ENCODE results near the gene APLF. TPM values are rescaled to one million over a fixed set of nuclear protein-coding genes. Genes with fewer than 3 reads are reported as not detected.

Gene APLF
- total RNA-seq, 2 experiments from 2014 or later, result 4.1 to 4.3 TPM

- Mint-ChIP-seq H3K36me3 (ENCODE audit: low read depth) (no peaks in the 10 kb centered on the region), H3K4me1 (ENCODE audit: low read depth) (no peaks in the 10 kb centered on the region), H3K4me3 (no peak overlapping the region), H3K27me3 (no peaks in the 10 kb centered on the region), H3K27ac (no peak overlapping the region), H3K9me3 (no peaks in the 10 kb centered on the region)
- Histone ChIP-seq H3K4me1 (ENCODE audit: insufficient read depth, low read length) (no peaks in the 10 kb centered on the region), H3K9me3 (ENCODE audit: control insufficient read depth in 1 of 2, insufficient read depth in 1 of 2, low read length in 2 of 2) (no peaks in the 10 kb centered on the region), H3K36me3 (ENCODE audit: insufficient read depth, low read length) (no peaks in the 10 kb centered on the region), H3K27ac (ENCODE audit: low read depth in 1 of 2, low read length in 2 of 2) (no peak overlapping the region), H3K4me3 (ENCODE audit: low read length) (no peak overlapping the region), H3K27me3 (ENCODE audit: control insufficient read depth in 1 of 2, insufficient read depth in 2 of 2, low read length in 2 of 2) (no peaks in the 10 kb centered on the region)
- intact Hi-C loops (cut with DNase I, micrococcal nuclease), result no loop called here
- DNase-seq (no peak), ATAC-seq (ENCODE audit: poor library complexity) (no peak)
- no peak for TF ChIP-seq CTCF (IDR thresholded peaks at IDR 0.05)
- ChIA-PET CTCF (interaction anchor here (0.5 kb wide), 1 partner anchor 127 kb away, joined by 5 read pairs; no protein-coding TSS in a partner anchor), POLR2A (no interaction called here)
Measured at GRCh38 chr2:68588589-68588988, 121.2 kb downstream of the APLF start.

- H3K27ac Mint-ChIP-seq, result no peak overlapping the region
- intact Hi-C loops (cut with DNase I, micrococcal nuclease), result loop anchor here in 1 of 2 experiments (5.0 kb wide), 2 partner anchors 103 to 337 kb away; no protein-coding TSS in a partner anchor
Measured at GRCh38 chr2:68589963-68590362, 122.6 kb downstream of the APLF start.

GRCh38 chr2:68590702-68591101 lies 123.3 kb downstream of the APLF start:
- CTCF ChIA-PET, result interaction anchor here (0.8 kb wide), 1 partner anchor 127 kb away, joined by 3 read pairs; no protein-coding TSS in a partner anchor
- POLR2A ChIA-PET, result interaction anchor here (0.5 kb wide), 1 partner anchor 1257 kb away, joined by 3 read pairs; no protein-coding TSS in a partner anchor
- no peaks in the 10 kb centered on the region for H3K27me3 ChIP-seq (ENCODE audit: control insufficient read depth in 1 of 2, insufficient read depth in 2 of 2, low read length in 2 of 2)
- ATAC-seq (ENCODE audit: poor library complexity), result no peak
- no peak overlapping the region for H3K4me3 ChIP-seq (ENCODE audit: low read length)
- Mint-ChIP-seq H3K36me3 (ENCODE audit: low read depth) (no peaks in the 10 kb centered on the region), H3K9me3 (no peaks in the 10 kb centered on the region), H3K27me3 (peaks cover 6% of the 10 kb centered on the region), H3K27ac (no peak overlapping the region), H3K4me1 (ENCODE audit: low read depth) (peaks cover 6% of the 10 kb centered on the region), H3K4me3 (no peak overlapping the region)
- no peaks in the 10 kb centered on the region for H3K36me3 ChIP-seq (ENCODE audit: insufficient read depth, low read length)
- no peak overlapping the region for H3K27ac ChIP-seq (ENCODE audit: low read depth in 1 of 2, low read length in 2 of 2)
- no peak for DNase-seq
- intact Hi-C loops (cut with DNase I, micrococcal nuclease), result loop anchor here in 1 of 2 experiments (5.0 kb wide), 2 partner anchors 103 to 337 kb away; no protein-coding TSS in a partner anchor
- peaks cover 5% of the 10 kb centered on the region for H3K4me1 ChIP-seq (ENCODE audit: insufficient read depth, low read length)
- no peaks in the 10 kb centered on the region for H3K9me3 ChIP-seq (ENCODE audit: control insufficient read depth in 1 of 2, insufficient read depth in 1 of 2, low read length in 2 of 2)
- no peak for TF ChIP-seq CTCF (IDR thresholded peaks at IDR 0.05)

More at GRCh38 chr2:68589963-68590362, 122.6 kb downstream of the APLF start:
- no peak for TF ChIP-seq CTCF (IDR thresholded peaks at IDR 0.05)
- no peak overlapping the region for H3K4me3 ChIP-seq (ENCODE audit: low read length)
- H3K4me1 Mint-ChIP-seq (ENCODE audit: low read depth), result peaks cover 2% of the 10 kb centered on the region
- no peaks in the 10 kb centered on the region for H3K9me3 Mint-ChIP-seq
- no peak overlapping the region for H3K27ac ChIP-seq (ENCODE audit: low read depth in 1 of 2, low read length in 2 of 2)
- H3K36me3 ChIP-seq (ENCODE audit: insufficient read depth, low read length), result no peaks in the 10 kb centered on the region
- CTCF ChIA-PET, result no interaction called here
- no peak for DNase-seq
- no peaks in the 10 kb centered on the region for H3K36me3 Mint-ChIP-seq (ENCODE audit: low read depth)
- no peak for ATAC-seq (ENCODE audit: poor library complexity)
- H3K27me3 Mint-ChIP-seq, result peaks cover under 1% of the 10 kb centered on the region
- H3K4me3 Mint-ChIP-seq, result no peak overlapping the region
- POLR2A ChIA-PET, result no interaction called here
- peaks cover 4% of the 10 kb centered on the region for H3K4me1 ChIP-seq (ENCODE audit: insufficient read depth, low read length)
- no peaks in the 10 kb centered on the region for H3K27me3 ChIP-seq (ENCODE audit: control insufficient read depth in 1 of 2, insufficient read depth in 2 of 2, low read length in 2 of 2)
- no peaks in the 10 kb centered on the region for H3K9me3 ChIP-seq (ENCODE audit: control insufficient read depth in 1 of 2, insufficient read depth in 1 of 2, low read length in 2 of 2)

All from CD4-positive, alpha-beta T cell (primary cell).